Chondrocyte (in vitro differentiated cells): ENCODE results near the gene TSR2. TPM values are rescaled to one million over a fixed set of nuclear protein-coding genes. Genes with fewer than 3 reads are reported as not detected.
A peak's percentile ranks its signal among the peaks of the same experiment; 100 is the strongest.

Experiments used
- DNase-seq: peaks from one replicate; pipeline ENCODE4 v3.0.0; 2021; ENCODE audit warnings: mixed read lengths, low spot score
- H3K27ac Mint-ChIP-seq: one replicate; pipeline ENCODE4 v1.8.0; 2021; ENCODE audit warnings: mild to moderate bottlenecking, moderate library complexity, mixed read lengths; ENCODE audit not compliant: unreplicated experiment
- H3K27me3 Mint-ChIP-seq: 2 replicates; pipeline ENCODE4 v1.8.0; 2021; ENCODE audit warnings: low read depth, mixed read lengths
- H3K36me3 Mint-ChIP-seq: 2 replicates; pipeline ENCODE4 v1.8.0; 2021; ENCODE audit warnings: low read depth, mixed read lengths
- H3K4me1 Mint-ChIP-seq: 2 replicates; pipeline ENCODE4 v1.8.0; 2021; ENCODE audit warnings: low read depth, mild to moderate bottlenecking, mixed read lengths
- H3K4me3 Mint-ChIP-seq: one replicate; pipeline ENCODE4 v1.8.0; 2021; ENCODE audit warnings: mild to moderate bottlenecking, moderate library complexity, mixed read lengths; ENCODE audit not compliant: unreplicated experiment
- H3K9me3 Mint-ChIP-seq: 2 replicates; pipeline ENCODE4 v1.8.0; 2021; ENCODE audit warnings: low read depth, mixed read lengths
- total RNA-seq: library from RNA; stranded (reverse); gene quantifications from 3 replicates; pipeline ENCODE4 v1.2.1, GENCODE V29; 2021
- TF ChIP-seq, protein P1 (sequence below): fragments of 200-600 bp; sonication (generic); IDR thresholded peaks from 2 replicates; pipeline ENCODE4 v1.5.0; 2021; ENCODE audit warnings: antibody characterized with exemption, mild to moderate bottlenecking, moderate library complexity

The TSR2 gene
- total RNA-seq, 1 donor from 2014 or later, result 23.8 TPM

DNA sequence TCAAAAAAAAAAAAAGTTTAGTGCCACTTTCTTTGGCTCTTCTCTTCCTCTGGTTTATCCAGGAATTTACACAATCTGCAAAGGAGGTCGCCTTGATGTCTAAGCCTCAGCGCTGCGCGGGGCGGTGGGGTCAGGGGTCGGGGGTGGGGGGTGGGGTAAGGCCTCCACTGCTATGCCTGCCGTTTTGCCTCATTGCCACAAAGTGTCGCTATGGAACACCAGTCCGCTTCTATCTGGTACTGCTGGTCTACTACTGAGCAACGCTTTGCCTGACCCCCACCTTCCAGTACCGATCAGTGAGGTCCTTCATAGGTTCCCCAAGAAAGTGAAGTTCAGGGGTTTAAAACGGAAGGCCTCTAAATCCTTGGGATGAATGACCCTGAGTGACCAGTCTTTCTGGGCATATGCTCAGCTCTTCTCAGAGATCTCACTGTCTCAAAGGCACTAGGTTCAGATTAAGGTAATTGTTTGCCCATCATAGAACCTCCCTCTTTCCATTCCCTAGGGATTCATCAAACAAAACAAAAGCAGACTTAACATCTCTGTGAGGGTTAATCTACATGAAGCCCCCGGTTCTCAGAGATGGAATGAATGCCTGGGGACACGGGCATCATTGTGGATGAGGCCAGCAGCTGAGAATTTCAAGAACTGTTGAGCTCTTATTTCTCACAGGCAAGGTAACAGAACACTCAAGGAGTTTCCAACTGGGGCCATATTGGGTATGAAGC, 16.9 kb upstream of the TSR2 start:
- H3K4me3 Mint-ChIP-seq, result no peak overlapping the region

DNA sequence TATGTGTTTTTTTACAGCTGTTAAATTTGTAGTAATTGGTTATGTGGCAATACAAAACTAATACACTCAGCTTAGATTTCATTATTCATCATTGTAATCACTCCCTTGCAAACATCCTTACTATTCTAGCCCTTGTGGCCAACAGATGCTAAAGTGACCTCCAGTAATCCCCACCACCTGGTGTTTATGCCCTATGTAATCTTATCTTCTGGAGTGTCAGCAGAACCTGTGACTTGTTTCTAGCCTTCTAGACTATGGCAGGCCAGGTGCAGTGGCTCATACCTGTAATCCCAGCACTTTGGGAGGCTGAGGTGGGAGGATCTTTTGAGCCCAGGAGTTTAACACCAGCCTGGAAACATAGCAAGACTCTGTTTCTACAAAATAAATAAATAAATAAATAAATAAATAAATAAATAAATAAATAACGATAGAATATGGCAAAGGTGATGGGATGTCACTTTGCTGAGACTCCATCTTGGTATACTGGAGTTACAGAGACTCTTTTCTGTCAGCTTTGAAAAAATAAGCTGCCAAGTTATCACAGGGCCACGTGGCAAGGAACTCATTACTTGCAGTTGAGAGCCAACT, 12.3 kb upstream of the TSR2 start:
- Mint-ChIP-seq H3K36me3 (peaks cover 2% of the 10 kb centered on the region), H3K4me3 (no peak overlapping the region), H3K27me3 (no peaks in the 10 kb centered on the region), H3K9me3 (peaks cover 10% of the 10 kb centered on the region), H3K27ac (no peak overlapping the region), H3K4me1 (no peaks in the 10 kb centered on the region)
- TF ChIP-seq, protein P1, sequence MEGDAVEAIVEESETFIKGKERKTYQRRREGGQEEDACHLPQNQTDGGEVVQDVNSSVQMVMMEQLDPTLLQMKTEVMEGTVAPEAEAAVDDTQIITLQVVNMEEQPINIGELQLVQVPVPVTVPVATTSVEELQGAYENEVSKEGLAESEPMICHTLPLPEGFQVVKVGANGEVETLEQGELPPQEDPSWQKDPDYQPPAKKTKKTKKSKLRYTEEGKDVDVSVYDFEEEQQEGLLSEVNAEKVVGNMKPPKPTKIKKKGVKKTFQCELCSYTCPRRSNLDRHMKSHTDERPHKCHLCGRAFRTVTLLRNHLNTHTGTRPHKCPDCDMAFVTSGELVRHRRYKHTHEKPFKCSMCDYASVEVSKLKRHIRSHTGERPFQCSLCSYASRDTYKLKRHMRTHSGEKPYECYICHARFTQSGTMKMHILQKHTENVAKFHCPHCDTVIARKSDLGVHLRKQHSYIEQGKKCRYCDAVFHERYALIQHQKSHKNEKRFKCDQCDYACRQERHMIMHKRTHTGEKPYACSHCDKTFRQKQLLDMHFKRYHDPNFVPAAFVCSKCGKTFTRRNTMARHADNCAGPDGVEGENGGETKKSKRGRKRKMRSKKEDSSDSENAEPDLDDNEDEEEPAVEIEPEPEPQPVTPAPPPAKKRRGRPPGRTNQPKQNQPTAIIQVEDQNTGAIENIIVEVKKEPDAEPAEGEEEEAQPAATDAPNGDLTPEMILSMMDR, result no peak
- no peak for DNase-seq

More for the DNA sequence above, 16.9 kb upstream of the TSR2 start:
- H3K9me3 Mint-ChIP-seq, result peaks cover 6% of the 10 kb centered on the region
- H3K27me3 Mint-ChIP-seq, result no peaks in the 10 kb centered on the region
- H3K36me3 Mint-ChIP-seq, result no peaks in the 10 kb centered on the region
- no peak overlapping the region for H3K27ac Mint-ChIP-seq
- TF ChIP-seq, protein P1, result peak; percentile 24
- H3K4me1 Mint-ChIP-seq, result no peaks in the 10 kb centered on the region
- DNase-seq, result no peak

DNA sequence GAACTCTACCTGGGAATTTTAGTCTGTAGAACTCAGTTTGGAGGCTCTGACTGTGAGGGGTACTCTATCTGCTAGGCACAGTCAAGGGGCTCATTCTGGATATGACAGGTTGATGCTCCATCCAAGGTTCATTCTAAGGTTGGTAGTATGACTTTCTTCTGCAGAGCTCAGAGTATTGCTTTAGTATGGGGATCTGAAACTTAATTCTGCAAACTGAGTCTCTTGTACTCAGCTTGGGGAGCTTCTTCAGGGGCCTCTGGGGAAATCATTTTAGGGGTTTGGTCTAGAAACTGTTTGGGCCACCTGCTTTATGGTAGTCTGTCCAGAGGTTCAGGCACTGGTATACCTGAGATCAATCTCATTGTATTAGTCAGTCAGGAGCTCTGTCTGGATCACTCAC, 9.7 kb upstream of the TSR2 start:
- no peak overlapping the region for H3K27ac Mint-ChIP-seq
- H3K9me3 Mint-ChIP-seq, result peaks cover 6% of the 10 kb centered on the region
- DNase-seq, result no peak
- no peak overlapping the region for H3K4me3 Mint-ChIP-seq
- TF ChIP-seq, protein P1, result no peak
- H3K27me3 Mint-ChIP-seq, result no peaks in the 10 kb centered on the region
- no peaks in the 10 kb centered on the region for H3K4me1 Mint-ChIP-seq
- H3K36me3 Mint-ChIP-seq, result peaks cover 2% of the 10 kb centered on the region

DNA sequence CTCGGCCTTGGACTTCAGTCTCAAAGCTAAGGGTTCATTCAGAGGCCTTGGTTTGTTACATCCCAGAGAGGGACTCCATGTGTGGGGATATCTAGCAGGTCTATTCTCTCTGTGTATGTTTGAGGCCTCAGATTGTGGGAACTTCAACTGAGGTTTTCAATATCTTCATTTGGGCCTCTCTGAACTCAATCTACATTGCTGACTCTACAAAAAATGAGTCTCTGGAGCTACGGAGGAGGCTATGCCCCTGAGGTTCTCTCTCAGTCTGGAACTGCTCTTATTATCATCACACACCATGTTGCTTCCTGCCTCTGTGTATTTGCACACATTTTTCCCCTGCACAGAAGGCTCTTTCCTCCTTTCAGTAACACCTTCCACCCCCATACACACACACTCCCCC, 5.1 kb upstream of the TSR2 start:
- Mint-ChIP-seq H3K27me3 (no peaks in the 10 kb centered on the region), H3K9me3 (no peaks in the 10 kb centered on the region), H3K36me3 (no peaks in the 10 kb centered on the region), H3K4me1 (peaks cover 4% of the 10 kb centered on the region), H3K27ac (no peak overlapping the region), H3K4me3 (no peak overlapping the region)
- TF ChIP-seq, protein P1, result no peak
- DNase-seq, result no peak

DNA sequence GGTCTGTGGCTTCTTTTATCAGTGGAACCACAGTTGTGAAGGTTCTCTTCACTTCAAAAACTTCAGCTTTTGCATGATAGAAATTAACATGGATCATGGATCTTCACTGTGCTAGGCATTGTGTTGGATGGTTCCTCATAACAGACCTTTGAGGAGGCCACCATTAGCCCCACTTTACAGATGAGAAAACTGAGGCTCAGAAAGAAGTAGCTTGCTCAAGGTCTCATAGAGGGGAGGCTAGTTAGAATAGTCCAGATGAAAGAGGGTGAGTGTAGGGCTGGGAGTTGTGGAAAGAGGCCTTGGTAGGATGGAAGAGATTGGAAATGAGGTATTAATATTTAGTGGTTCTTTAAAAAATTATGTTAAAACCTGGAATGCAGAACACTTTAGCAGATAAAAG, 2.6 kb downstream of the TSR2 start:
- H3K9me3 Mint-ChIP-seq, result peaks cover 9% of the 10 kb centered on the region
- H3K36me3 Mint-ChIP-seq, result peaks cover 7% of the 10 kb centered on the region
- H3K27me3 Mint-ChIP-seq, result no peaks in the 10 kb centered on the region
- DNase-seq, result no peak
- no peak overlapping the region for H3K27ac Mint-ChIP-seq
- peaks cover 17% of the 10 kb centered on the region for H3K4me1 Mint-ChIP-seq
- no peak overlapping the region for H3K4me3 Mint-ChIP-seq
- TF ChIP-seq, protein P1, result no peak
